WTC11 (cell line): ENCODE results near the gene LIMS2. TPM values are rescaled to one million over a fixed set of nuclear protein-coding genes. Genes with fewer than 3 reads are reported as not detected.
A peak's percentile ranks its signal among the peaks of the same experiment; 100 is the strongest.

Experiments
- ATAC-seq: fragments of 200-7000 bp; cut with Tn5 transposase; 2 replicates; pipeline ENCODE4 v1.10.0; 2021; ENCODE audit warnings: mild to moderate bottlenecking, moderate library complexity
- CTCF ChIA-PET: fragments of 300-600 bp; sonication (Branson Sonifier 250); formaldehyde crosslinking; loops from one replicate; lab custom pipeline; 2021; ENCODE audit warnings: antibody characterized with exemption; lab: Charles Lee
- POLR2A ChIA-PET: fragments of 350-600 bp; sonication (Branson Sonifier 250); formaldehyde crosslinking; loops from one replicate; lab custom pipeline; 2021; ENCODE audit warnings: antibody characterized with exemption; lab: Charles Lee
- DNase-seq: peaks from one replicate; pipeline ENCODE4 v3.0.0; 2021; ENCODE audit warnings: low spot score
- H3K27ac Mint-ChIP-seq: 2 replicates; pipeline ENCODE4 v1.8.0; 2021; ENCODE audit warnings: mixed read lengths
- H3K27me3 Mint-ChIP-seq: 2 replicates; pipeline ENCODE4 v1.8.0; 2021; ENCODE audit warnings: low read depth, mild to moderate bottlenecking, moderate library complexity, mixed read lengths
- H3K36me3 Mint-ChIP-seq: 2 replicates; pipeline ENCODE4 v1.8.0; 2021; ENCODE audit warnings: mixed read lengths
- H3K4me1 Mint-ChIP-seq: 2 replicates; pipeline ENCODE4 v1.8.0; 2022; ENCODE audit warnings: mixed read lengths
- H3K4me3 Mint-ChIP-seq: 2 replicates; pipeline ENCODE4 v1.8.0; 2021; ENCODE audit warnings: mild to moderate bottlenecking, moderate library complexity, mixed read lengths
- H3K9me3 Mint-ChIP-seq: 2 replicates; pipeline ENCODE4 v1.8.0; 2021; ENCODE audit warnings: mixed read lengths
- ELF4 ChIP-seq: sonication (generic); formaldehyde crosslinking; IDR thresholded peaks from 2 replicates; pipeline ENCODE4 v1.8.1; 2022; ENCODE audit warnings: low read depth, mild to moderate bottlenecking, moderate library complexity, missing genetic modification reagents
- FOXK1 ChIP-seq: sonication (generic); formaldehyde crosslinking; IDR thresholded peaks from 2 replicates; pipeline ENCODE4 v1.8.0; 2022; ENCODE audit warnings: mild to moderate bottlenecking, moderate library complexity, missing genetic modification reagents
- FOXP1 ChIP-seq: sonication (generic); formaldehyde crosslinking; IDR thresholded peaks from 2 replicates; pipeline ENCODE4 v1.8.0; 2022; ENCODE audit warnings: missing genetic modification reagents, mild to moderate bottlenecking, moderate library complexity, borderline replicate concordance
- NFYB ChIP-seq: sonication (generic); formaldehyde crosslinking; conservative IDR thresholded peaks from 2 replicates; pipeline ENCODE4 v1.8.0; 2022; ENCODE audit warnings: low read depth, missing genetic modification reagents
- NR3C1 ChIP-seq: sonication (generic); formaldehyde crosslinking; conservative IDR thresholded peaks from 2 replicates; pipeline ENCODE4 v1.8.1; 2023; ENCODE audit warnings: low read depth, mild to moderate bottlenecking, missing genetic modification reagents
- ZBTB21 ChIP-seq: sonication (generic); formaldehyde crosslinking; IDR thresholded peaks from 2 replicates; pipeline ENCODE4 v1.8.1; 2023; ENCODE audit warnings: mild to moderate bottlenecking, missing genetic modification reagents, borderline replicate concordance
- ZNF423 ChIP-seq: fragments of 250-450 bp; sonication (Bioruptor Pico); IDR thresholded peaks from 2 replicates; pipeline ENCODE4 v2.1.2; 2022; ENCODE audit warnings: mild to moderate bottlenecking, moderate library complexity
- total RNA-seq: library from RNA; stranded (reverse); gene quantifications from 3 replicates; pipeline ENCODE4 v1.2.3, GENCODE V29; 2021
- TF ChIP-seq, protein P1 (sequence below): sonication (generic); formaldehyde crosslinking; IDR thresholded peaks from 2 replicates; pipeline ENCODE4 v1.8.1; 2023; ENCODE audit warnings: mild to moderate bottlenecking, missing genetic modification reagents
- TF ChIP-seq, protein P2 (sequence below): sonication (generic); formaldehyde crosslinking; IDR thresholded peaks from 2 replicates; pipeline ENCODE4 v1.8.0; 2022; ENCODE audit warnings: mild to moderate bottlenecking, missing genetic modification reagents
- TF ChIP-seq, protein P3 (sequence below): sonication (generic); formaldehyde crosslinking; IDR thresholded peaks from 2 replicates; pipeline ENCODE4 v1.8.1; 2023; ENCODE audit warnings: mild to moderate bottlenecking, missing genetic modification reagents, moderate library complexity
- TF ChIP-seq, protein P4 (sequence below): sonication (generic); formaldehyde crosslinking; IDR thresholded peaks from 2 replicates; pipeline ENCODE4 v1.8.1; 2023; ENCODE audit warnings: mild to moderate bottlenecking, moderate library complexity, missing genetic modification reagents
- TF ChIP-seq, protein P5 (sequence below): sonication (generic); formaldehyde crosslinking; IDR thresholded peaks from 2 replicates; pipeline ENCODE4 v1.8.1; 2022; ENCODE audit warnings: mild to moderate bottlenecking, moderate library complexity, missing genetic modification reagents
- TF ChIP-seq, protein P6 (sequence below): sonication (generic); formaldehyde crosslinking; IDR thresholded peaks from 2 replicates; pipeline ENCODE4 v1.8.0; 2022; ENCODE audit warnings: mild to moderate bottlenecking, missing genetic modification reagents
- TF ChIP-seq, protein P7 (sequence below): fragments of 200-600 bp; IDR thresholded peaks from 2 replicates; pipeline ENCODE4 v1.8.0; 2022; ENCODE audit warnings: antibody characterized with exemption
- TF ChIP-seq, protein P8 (sequence below): sonication (generic); formaldehyde crosslinking; IDR thresholded peaks from 2 replicates; pipeline ENCODE4 v1.8.1; 2023; ENCODE audit warnings: mild to moderate bottlenecking, missing genetic modification reagents, borderline replicate concordance

The LIMS2 gene
- total RNA-seq, 1 experiment from 2014 or later = 2.4 TPM

DNA sequence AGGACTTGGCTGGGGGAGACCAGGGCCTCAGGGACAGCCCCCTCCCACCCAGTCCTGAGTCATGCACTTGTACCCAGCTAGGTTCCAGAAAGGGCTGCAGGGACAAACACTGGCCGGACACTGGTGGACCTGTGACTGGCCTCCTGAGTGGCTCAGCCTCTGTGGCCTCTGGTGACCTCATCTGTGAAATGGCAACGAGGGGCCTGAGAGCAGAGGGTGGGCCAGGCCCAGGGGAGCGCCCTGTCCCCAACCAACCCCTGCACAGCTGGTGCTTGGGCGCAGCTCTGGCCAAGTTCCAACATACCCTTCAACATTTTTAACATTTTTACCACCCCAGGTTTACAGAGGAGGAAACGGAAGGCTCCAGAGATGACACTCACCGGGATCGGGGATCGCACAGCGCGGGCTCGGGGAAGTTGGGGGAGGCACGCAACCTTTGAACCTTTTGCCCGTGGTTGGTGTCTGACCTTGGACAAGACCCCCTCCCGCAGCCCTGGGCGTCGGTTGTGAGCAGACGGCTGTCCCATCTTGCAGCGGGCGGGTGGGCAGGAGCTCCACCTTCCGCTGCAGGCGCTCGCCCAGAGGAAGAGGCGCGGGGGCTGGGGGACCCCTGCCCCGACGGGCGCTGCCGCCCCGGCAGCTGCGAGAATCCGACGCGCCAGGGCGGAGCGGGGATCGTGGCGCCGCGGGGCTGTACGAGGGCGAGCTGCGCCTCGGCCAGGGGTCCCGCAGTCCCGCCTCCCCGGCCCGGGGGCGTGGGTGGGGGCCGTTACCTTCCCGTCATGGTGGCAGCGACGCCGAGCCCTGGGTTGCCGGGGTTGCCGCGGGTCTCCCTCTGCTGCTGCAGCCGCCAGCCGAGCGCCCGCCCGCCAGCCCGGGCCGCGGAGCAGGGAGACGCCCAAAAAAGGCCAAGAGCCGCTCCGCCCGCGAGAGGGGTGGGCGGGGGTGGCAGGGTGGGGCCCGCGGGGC, 805 bp downstream of the LIMS2 start:
- H3K9me3 Mint-ChIP-seq = no peaks in the 10 kb centered on the region
- peak; percentile 52 for ATAC-seq
- H3K4me3 Mint-ChIP-seq = peak overlapping the region; percentile 77
- DNase-seq = no peak
- peaks cover 9% of the 10 kb centered on the region for H3K4me1 Mint-ChIP-seq
- TF ChIP-seq, protein P1, sequence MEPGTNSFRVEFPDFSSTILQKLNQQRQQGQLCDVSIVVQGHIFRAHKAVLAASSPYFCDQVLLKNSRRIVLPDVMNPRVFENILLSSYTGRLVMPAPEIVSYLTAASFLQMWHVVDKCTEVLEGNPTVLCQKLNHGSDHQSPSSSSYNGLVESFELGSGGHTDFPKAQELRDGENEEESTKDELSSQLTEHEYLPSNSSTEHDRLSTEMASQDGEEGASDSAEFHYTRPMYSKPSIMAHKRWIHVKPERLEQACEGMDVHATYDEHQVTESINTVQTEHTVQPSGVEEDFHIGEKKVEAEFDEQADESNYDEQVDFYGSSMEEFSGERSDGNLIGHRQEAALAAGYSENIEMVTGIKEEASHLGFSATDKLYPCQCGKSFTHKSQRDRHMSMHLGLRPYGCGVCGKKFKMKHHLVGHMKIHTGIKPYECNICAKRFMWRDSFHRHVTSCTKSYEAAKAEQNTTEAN (CRISPR knock-in tag) = no peak
- TF ChIP-seq ELF4 = no peak
- TF ChIP-seq FOXK1 (CRISPR knock-in tag) = 0 out of 2 replicates have a peak, but pooled peaks have one; percentile 14
- TF ChIP-seq, protein P2, sequence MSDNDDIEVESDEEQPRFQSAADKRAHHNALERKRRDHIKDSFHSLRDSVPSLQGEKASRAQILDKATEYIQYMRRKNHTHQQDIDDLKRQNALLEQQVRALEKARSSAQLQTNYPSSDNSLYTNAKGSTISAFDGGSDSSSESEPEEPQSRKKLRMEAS (CRISPR knock-in tag) = 0 out of 2 replicates have a peak, but pooled peaks have one; percentile 41
- TF ChIP-seq, protein P3, sequence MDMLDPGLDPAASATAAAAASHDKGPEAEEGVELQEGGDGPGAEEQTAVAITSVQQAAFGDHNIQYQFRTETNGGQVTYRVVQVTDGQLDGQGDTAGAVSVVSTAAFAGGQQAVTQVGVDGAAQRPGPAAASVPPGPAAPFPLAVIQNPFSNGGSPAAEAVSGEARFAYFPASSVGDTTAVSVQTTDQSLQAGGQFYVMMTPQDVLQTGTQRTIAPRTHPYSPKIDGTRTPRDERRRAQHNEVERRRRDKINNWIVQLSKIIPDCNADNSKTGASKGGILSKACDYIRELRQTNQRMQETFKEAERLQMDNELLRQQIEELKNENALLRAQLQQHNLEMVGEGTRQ (CRISPR knock-in tag) = 0 out of 2 replicates have a peak, but pooled peaks have one; percentile 10
- TF ChIP-seq FOXP1 (CRISPR knock-in tag) = peak; percentile 49; the same call in 1 of the 2 replicates
- TF ChIP-seq NFYB (CRISPR knock-in tag) = no peak
- TF ChIP-seq, protein P4, sequence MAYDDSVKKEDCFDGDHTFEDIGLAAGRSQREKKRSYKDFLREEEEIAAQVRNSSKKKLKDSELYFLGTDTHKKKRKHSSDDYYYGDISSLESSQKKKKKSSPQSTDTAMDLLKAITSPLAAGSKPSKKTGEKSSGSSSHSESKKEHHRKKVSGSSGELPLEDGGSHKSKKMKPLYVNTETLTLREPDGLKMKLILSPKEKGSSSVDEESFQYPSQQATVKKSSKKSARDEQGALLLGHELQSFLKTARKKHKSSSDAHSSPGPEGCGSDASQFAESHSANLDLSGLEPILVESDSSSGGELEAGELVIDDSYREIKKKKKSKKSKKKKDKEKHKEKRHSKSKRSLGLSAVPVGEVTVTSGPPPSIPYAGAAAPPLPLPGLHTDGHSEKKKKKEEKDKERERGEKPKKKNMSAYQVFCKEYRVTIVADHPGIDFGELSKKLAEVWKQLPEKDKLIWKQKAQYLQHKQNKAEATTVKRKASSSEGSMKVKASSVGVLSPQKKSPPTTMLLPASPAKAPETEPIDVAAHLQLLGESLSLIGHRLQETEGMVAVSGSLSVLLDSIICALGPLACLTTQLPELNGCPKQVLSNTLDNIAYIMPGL = peak; percentile 54; the same call in 1 of the 2 replicates
- TF ChIP-seq, protein P5, sequence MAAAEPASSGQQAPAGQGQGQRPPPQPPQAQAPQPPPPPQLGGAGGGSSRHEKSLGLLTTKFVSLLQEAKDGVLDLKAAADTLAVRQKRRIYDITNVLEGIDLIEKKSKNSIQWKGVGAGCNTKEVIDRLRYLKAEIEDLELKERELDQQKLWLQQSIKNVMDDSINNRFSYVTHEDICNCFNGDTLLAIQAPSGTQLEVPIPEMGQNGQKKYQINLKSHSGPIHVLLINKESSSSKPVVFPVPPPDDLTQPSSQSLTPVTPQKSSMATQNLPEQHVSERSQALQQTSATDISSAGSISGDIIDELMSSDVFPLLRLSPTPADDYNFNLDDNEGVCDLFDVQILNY (CRISPR knock-in tag) = no peak
- ChIA-PET CTCF (interaction anchor here (0.8 to 5.8 kb wide), 9 partner anchors 12 to 259 kb away, joined by 3 to 46 read pairs (median 9); no protein-coding TSS in a partner anchor), POLR2A (interaction anchor here (1.4 to 1.7 kb wide), 2 partner anchors 26 to 30 kb away, joined by 4 to 6 read pairs; partner anchors contain the start of gene SFT2D3)
- no peak overlapping the region for H3K27ac Mint-ChIP-seq
- H3K36me3 Mint-ChIP-seq = no peaks in the 10 kb centered on the region
- H3K27me3 Mint-ChIP-seq = peaks cover 61% of the 10 kb centered on the region

DNA sequence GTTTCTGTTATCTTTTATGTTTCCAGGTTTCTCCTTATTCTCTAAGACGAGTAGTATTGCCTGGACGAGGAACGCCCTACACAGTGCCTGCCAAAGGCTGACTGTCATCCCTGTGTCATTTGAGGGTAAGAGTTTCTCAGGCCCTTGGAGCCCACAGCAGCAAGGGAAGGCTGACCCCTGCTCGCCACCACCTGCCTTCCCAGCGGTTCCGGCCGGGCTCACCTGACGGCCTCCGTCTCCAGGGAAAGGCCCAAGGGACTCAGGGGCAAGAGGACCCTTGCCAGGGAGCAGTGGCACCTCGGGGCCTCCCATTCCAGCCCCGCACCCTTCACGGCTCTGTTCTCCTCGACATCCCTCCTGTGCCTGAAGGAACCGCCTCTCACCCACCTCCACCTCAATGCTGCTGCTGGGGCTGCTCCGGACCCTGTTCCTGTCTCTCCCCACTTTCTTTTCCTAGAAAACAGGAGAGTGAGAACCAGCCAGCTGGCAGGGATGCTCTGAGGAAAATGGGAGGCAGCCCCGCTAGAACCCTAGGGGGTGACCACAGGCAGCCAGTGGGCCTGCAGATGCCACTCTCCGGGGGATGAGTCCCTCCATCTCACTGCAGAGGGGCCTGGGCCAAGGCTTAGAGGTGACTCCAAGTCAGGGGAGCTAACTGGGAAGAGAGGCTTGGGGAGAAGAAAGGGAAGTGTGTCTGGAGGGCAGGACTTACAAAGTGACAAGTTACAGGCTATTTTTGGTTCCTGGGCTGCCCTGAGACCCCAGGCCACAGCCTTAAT, 1.9 kb downstream of the LIMS2 start:
- POLR2A ChIA-PET = interaction anchor here (1.4 kb wide), 1 partner anchor 31 kb away, joined by 4 read pairs; no protein-coding TSS in a partner anchor
- Mint-ChIP-seq H3K36me3 (no peaks in the 10 kb centered on the region), H3K4me3 (peak overlapping the region; percentile 77; the same call in 1 of the 2 replicates)
- TF ChIP-seq ZBTB21 (CRISPR knock-in tag) (no peak), NR3C1 (CRISPR knock-in tag) (no peak), ZNF423 (no peak)
- TF ChIP-seq, protein P6, sequence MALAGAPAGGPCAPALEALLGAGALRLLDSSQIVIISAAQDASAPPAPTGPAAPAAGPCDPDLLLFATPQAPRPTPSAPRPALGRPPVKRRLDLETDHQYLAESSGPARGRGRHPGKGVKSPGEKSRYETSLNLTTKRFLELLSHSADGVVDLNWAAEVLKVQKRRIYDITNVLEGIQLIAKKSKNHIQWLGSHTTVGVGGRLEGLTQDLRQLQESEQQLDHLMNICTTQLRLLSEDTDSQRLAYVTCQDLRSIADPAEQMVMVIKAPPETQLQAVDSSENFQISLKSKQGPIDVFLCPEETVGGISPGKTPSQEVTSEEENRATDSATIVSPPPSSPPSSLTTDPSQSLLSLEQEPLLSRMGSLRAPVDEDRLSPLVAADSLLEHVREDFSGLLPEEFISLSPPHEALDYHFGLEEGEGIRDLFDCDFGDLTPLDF (CRISPR knock-in tag) = no peak
- TF ChIP-seq, protein P1 (CRISPR knock-in tag) = no peak
- TF ChIP-seq, protein P7, sequence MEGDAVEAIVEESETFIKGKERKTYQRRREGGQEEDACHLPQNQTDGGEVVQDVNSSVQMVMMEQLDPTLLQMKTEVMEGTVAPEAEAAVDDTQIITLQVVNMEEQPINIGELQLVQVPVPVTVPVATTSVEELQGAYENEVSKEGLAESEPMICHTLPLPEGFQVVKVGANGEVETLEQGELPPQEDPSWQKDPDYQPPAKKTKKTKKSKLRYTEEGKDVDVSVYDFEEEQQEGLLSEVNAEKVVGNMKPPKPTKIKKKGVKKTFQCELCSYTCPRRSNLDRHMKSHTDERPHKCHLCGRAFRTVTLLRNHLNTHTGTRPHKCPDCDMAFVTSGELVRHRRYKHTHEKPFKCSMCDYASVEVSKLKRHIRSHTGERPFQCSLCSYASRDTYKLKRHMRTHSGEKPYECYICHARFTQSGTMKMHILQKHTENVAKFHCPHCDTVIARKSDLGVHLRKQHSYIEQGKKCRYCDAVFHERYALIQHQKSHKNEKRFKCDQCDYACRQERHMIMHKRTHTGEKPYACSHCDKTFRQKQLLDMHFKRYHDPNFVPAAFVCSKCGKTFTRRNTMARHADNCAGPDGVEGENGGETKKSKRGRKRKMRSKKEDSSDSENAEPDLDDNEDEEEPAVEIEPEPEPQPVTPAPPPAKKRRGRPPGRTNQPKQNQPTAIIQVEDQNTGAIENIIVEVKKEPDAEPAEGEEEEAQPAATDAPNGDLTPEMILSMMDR = no peak
- TF ChIP-seq, protein P8, sequence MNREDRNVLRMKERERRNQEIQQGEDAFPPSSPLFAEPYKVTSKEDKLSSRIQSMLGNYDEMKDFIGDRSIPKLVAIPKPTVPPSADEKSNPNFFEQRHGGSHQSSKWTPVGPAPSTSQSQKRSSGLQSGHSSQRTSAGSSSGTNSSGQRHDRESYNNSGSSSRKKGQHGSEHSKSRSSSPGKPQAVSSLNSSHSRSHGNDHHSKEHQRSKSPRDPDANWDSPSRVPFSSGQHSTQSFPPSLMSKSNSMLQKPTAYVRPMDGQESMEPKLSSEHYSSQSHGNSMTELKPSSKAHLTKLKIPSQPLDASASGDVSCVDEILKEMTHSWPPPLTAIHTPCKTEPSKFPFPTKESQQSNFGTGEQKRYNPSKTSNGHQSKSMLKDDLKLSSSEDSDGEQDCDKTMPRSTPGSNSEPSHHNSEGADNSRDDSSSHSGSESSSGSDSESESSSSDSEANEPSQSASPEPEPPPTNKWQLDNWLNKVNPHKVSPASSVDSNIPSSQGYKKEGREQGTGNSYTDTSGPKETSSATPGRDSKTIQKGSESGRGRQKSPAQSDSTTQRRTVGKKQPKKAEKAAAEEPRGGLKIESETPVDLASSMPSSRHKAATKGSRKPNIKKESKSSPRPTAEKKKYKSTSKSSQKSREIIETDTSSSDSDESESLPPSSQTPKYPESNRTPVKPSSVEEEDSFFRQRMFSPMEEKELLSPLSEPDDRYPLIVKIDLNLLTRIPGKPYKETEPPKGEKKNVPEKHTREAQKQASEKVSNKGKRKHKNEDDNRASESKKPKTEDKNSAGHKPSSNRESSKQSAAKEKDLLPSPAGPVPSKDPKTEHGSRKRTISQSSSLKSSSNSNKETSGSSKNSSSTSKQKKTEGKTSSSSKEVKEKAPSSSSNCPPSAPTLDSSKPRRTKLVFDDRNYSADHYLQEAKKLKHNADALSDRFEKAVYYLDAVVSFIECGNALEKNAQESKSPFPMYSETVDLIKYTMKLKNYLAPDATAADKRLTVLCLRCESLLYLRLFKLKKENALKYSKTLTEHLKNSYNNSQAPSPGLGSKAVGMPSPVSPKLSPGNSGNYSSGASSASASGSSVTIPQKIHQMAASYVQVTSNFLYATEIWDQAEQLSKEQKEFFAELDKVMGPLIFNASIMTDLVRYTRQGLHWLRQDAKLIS = no peak

More for the DNA sequence above, 1.9 kb downstream of the LIMS2 start:
- CTCF ChIA-PET = interaction anchor here (0.8 to 5.8 kb wide), 4 partner anchors 11 to 82 kb away, joined by 3 to 46 read pairs (median 8); no protein-coding TSS in a partner anchor
- peaks cover 59% of the 10 kb centered on the region for H3K27me3 Mint-ChIP-seq
- no peak overlapping the region for H3K27ac Mint-ChIP-seq
- DNase-seq (no peak), ATAC-seq (no peak)
- H3K4me1 Mint-ChIP-seq = peaks cover 9% of the 10 kb centered on the region
- H3K9me3 Mint-ChIP-seq = no peaks in the 10 kb centered on the region
